ENCODE measurements around the gene SLC6A13. TPM values are rescaled to one million over a fixed set of nuclear protein-coding genes. Genes with fewer than 3 reads are reported as not detected.

Gene SLC6A13
- total RNA-seq, 1 experiment from 2014 or later = 0.72 TPM

GRCh38 chr12:209851-210250 is 52.8 kb downstream of the SLC6A13 start:
- DNase-seq (ENCODE audit: unreplicated experiment) = no peak
- Mint-ChIP-seq H3K27ac (ENCODE audit: low read depth, unreplicated experiment) (no peak overlapping the region), H3K4me1 (ENCODE audit: insufficient read depth, unreplicated experiment) (peaks cover 6% of the 10 kb centered on the region), H3K9me3 (ENCODE audit: unreplicated experiment) (no peaks in the 10 kb centered on the region), H3K36me3 (ENCODE audit: insufficient read depth, unreplicated experiment) (no peaks in the 10 kb centered on the region), H3K4me3 (ENCODE audit: unreplicated experiment) (no peak overlapping the region), H3K27me3 (ENCODE audit: insufficient read depth, unreplicated experiment) (peaks cover 89% of the 10 kb centered on the region)
- CTCF ChIA-PET = no interaction called here
- no TSS peak for BruUV-seq (replicated peaks)
- intact Hi-C loops (cut with micrococcal nuclease) = no loop called here
- POLR2A ChIA-PET = no interaction called here
- no peak for TF ChIP-seq CTCF (IDR thresholded peaks at IDR 0.05; ENCODE audit: unreplicated experiment)

- Mint-ChIP-seq H3K27ac (ENCODE audit: low read depth, unreplicated experiment) (no peak overlapping the region), H3K4me1 (ENCODE audit: insufficient read depth, unreplicated experiment) (peaks cover 6% of the 10 kb centered on the region), H3K27me3 (ENCODE audit: insufficient read depth, unreplicated experiment) (peaks cover 95% of the 10 kb centered on the region), H3K36me3 (ENCODE audit: insufficient read depth, unreplicated experiment) (no peaks in the 10 kb centered on the region), H3K4me3 (ENCODE audit: unreplicated experiment) (no peak overlapping the region), H3K9me3 (ENCODE audit: unreplicated experiment) (no peaks in the 10 kb centered on the region)
- TF ChIP-seq CTCF (IDR thresholded peaks at IDR 0.05; ENCODE audit: unreplicated experiment) = no peak
- no TSS peak for BruUV-seq (replicated peaks)
- POLR2A ChIA-PET = no interaction called here
- DNase-seq (ENCODE audit: unreplicated experiment) = no peak
- CTCF ChIA-PET = no interaction called here
- intact Hi-C loops (cut with micrococcal nuclease) = no loop called here
These were observed 53.4 kb downstream of the SLC6A13 start for GRCh38 chr12:209246-209645.

GRCh38 chr12:208813-209212 is 53.8 kb downstream of the SLC6A13 start:
- no TSS peak for BruUV-seq (replicated peaks)
- no peak overlapping the region for H3K4me3 Mint-ChIP-seq (ENCODE audit: unreplicated experiment)
- no peak for TF ChIP-seq CTCF (IDR thresholded peaks at IDR 0.05; ENCODE audit: unreplicated experiment)
- intact Hi-C loops (cut with micrococcal nuclease) = no loop called here
- no peaks in the 10 kb centered on the region for H3K9me3 Mint-ChIP-seq (ENCODE audit: unreplicated experiment)
- H3K27ac Mint-ChIP-seq (ENCODE audit: low read depth, unreplicated experiment) = no peak overlapping the region
- no peaks in the 10 kb centered on the region for H3K36me3 Mint-ChIP-seq (ENCODE audit: insufficient read depth, unreplicated experiment)
- peaks cover 2% of the 10 kb centered on the region for H3K4me1 Mint-ChIP-seq (ENCODE audit: insufficient read depth, unreplicated experiment)
- ChIA-PET POLR2A (no interaction called here), CTCF (no interaction called here)
- peaks cover 99% of the 10 kb centered on the region for H3K27me3 Mint-ChIP-seq (ENCODE audit: insufficient read depth, unreplicated experiment)
- DNase-seq (ENCODE audit: unreplicated experiment) = no peak

- TF ChIP-seq CTCF (IDR thresholded peaks at IDR 0.05; ENCODE audit: unreplicated experiment) = no peak
- H3K27me3 Mint-ChIP-seq (ENCODE audit: insufficient read depth, unreplicated experiment) = peaks cover 93% of the 10 kb centered on the region
- H3K9me3 Mint-ChIP-seq (ENCODE audit: unreplicated experiment) = no peaks in the 10 kb centered on the region
- intact Hi-C loops (cut with micrococcal nuclease) = no loop called here
- H3K4me3 Mint-ChIP-seq (ENCODE audit: unreplicated experiment) = no peak overlapping the region
- no peak overlapping the region for H3K27ac Mint-ChIP-seq (ENCODE audit: low read depth, unreplicated experiment)
- POLR2A ChIA-PET = no interaction called here
- BruUV-seq (replicated peaks) = no TSS peak
- CTCF ChIA-PET = no interaction called here
- no peak for DNase-seq (ENCODE audit: unreplicated experiment)
- no peaks in the 10 kb centered on the region for H3K4me1 Mint-ChIP-seq (ENCODE audit: insufficient read depth, unreplicated experiment)
- H3K36me3 Mint-ChIP-seq (ENCODE audit: insufficient read depth, unreplicated experiment) = peaks cover 2% of the 10 kb centered on the region
These were observed 54.8 kb downstream of the SLC6A13 start for GRCh38 chr12:207804-208203.

Measured in MCF 10A (cell line).